Neuronal stem cell (in vitro differentiated cells): ENCODE measurements around the gene GAPDHS.

Experiments
- DNase-seq: peaks from one replicate; pipeline ENCODE4 v3.0.0-alpha.2; 2013; ENCODE audit warnings: low spot score
- H2AFZ ChIP-seq: one replicate; pipeline ENCODE4 v1.6.1; 2013; ENCODE audit warnings: mild to moderate bottlenecking, low read length, inconsistent platforms
- H2AK5ac ChIP-seq: 2 replicates; pipeline ENCODE4 v1.6.1; 2013; ENCODE audit warnings: low read depth, mild to moderate bottlenecking, inconsistent platforms, low read length, moderate library complexity, mixed read lengths
- H2BK120ac ChIP-seq: 2 replicates; pipeline ENCODE4 v1.6.1; 2013; ENCODE audit warnings: low read depth, mild to moderate bottlenecking, inconsistent platforms, low read length, moderate library complexity, mixed read lengths
- H2BK12ac ChIP-seq: one replicate; pipeline ENCODE4 v1.6.1; 2013; ENCODE audit warnings: low read length, inconsistent platforms
- H2BK15ac ChIP-seq: 2 replicates; pipeline ENCODE4 v1.6.1; 2013; ENCODE audit warnings: mild to moderate bottlenecking, low read length, inconsistent platforms, mixed read lengths
- H2BK5ac ChIP-seq: one replicate; pipeline ENCODE4 v1.6.1; 2013; ENCODE audit warnings: inconsistent platforms, mild to moderate bottlenecking, low read length, moderate library complexity
- H3K14ac ChIP-seq: one replicate; pipeline ENCODE4 v1.6.1; 2013; ENCODE audit warnings: low read length, inconsistent platforms
- H3K18ac ChIP-seq: 2 replicates; pipeline ENCODE4 v1.6.1; 2013; ENCODE audit warnings: low read length, inconsistent platforms
- H3K23ac ChIP-seq: 2 replicates; pipeline ENCODE4 v1.6.1; 2013; ENCODE audit warnings: low read depth, mild to moderate bottlenecking, mixed read lengths, low read length, inconsistent platforms; ENCODE audit not compliant: poor library complexity
- H3K27ac ChIP-seq: replicated peaks from 3 replicates; pipeline ENCODE4 v1.5.1; 2013; ENCODE audit warnings: low read length, inconsistent platforms
- H3K27me3 ChIP-seq, 3 experiments: 2 replicates each; pipeline ENCODE4 v1.6.1; 2013; ENCODE audit warnings: low read length in 3 of 3, mild to moderate bottlenecking in 2 of 3, inconsistent platforms in 1 of 3, low read depth in 1 of 3, mixed read lengths in 1 of 3, moderate library complexity in 1 of 3; ENCODE audit not compliant: control insufficient read depth in 3 of 3, insufficient read depth in 3 of 3
- H3K36me3 ChIP-seq, 2 donors: replicated peaks in 1 of 2; 2 replicates each; pipeline ENCODE4 v1.6.1; 2013; ENCODE audit warnings: low read length in 2 of 2; ENCODE audit not compliant: control insufficient read depth in 2 of 2, insufficient read depth in 2 of 2
- H3K4ac ChIP-seq: 2 replicates; pipeline ENCODE4 v1.6.1; 2013; ENCODE audit warnings: inconsistent platforms, mild to moderate bottlenecking, low read length, moderate library complexity
- H3K4me1 ChIP-seq, 2 donors: 1 replicate in 1 of 2; 2 replicates in 1 of 2; pipeline ENCODE4 v1.6.1; 2013; ENCODE audit warnings: low read length in 2 of 2, low read depth in 1 of 2; ENCODE audit not compliant: control insufficient read depth in 2 of 2, insufficient read depth in 1 of 2
- H3K4me2 ChIP-seq: one replicate; pipeline ENCODE4 v1.6.1; 2013; ENCODE audit warnings: mild to moderate bottlenecking, low read length, inconsistent platforms; ENCODE audit not compliant: insufficient read depth, poor library complexity, severe bottlenecking
- H3K4me3 ChIP-seq, 2 donors: 2 replicates each; pipeline ENCODE4 v1.5.1; 2013; ENCODE audit warnings: low read length in 2 of 2, mild to moderate bottlenecking in 2 of 2, inconsistent platforms in 1 of 2, moderate library complexity in 1 of 2
- H3K79me1 ChIP-seq: one replicate; pipeline ENCODE4 v1.6.1; 2013; ENCODE audit warnings: low read depth, mild to moderate bottlenecking, inconsistent platforms, low read length, moderate library complexity
- H3K9ac ChIP-seq: one replicate; pipeline ENCODE4 v1.6.1; 2013; ENCODE audit warnings: mild to moderate bottlenecking, low read depth, low read length, inconsistent platforms; ENCODE audit not compliant: poor library complexity
- H3K9me3 ChIP-seq, 2 donors: replicated peaks in 1 of 2; 2 replicates each; pipeline versions ENCODE3 to v1.6.1; 2013; ENCODE audit warnings: low read length in 2 of 2, mild to moderate bottlenecking in 2 of 2, inconsistent platforms in 1 of 2, low read depth in 1 of 2, mixed read lengths in 1 of 2, moderate library complexity in 1 of 2; ENCODE audit not compliant: control insufficient read depth in 2 of 2, insufficient read depth in 1 of 2
- H4K8ac ChIP-seq: one replicate; pipeline ENCODE4 v1.6.1; 2013; ENCODE audit warnings: low read depth, mild to moderate bottlenecking, inconsistent platforms, low read length, moderate library complexity
- H4K91ac ChIP-seq: one replicate; pipeline ENCODE4 v1.6.1; 2013; ENCODE audit warnings: low read length, low read depth, mild to moderate bottlenecking, inconsistent platforms; ENCODE audit not compliant: poor library complexity
- WGBS, 2 donors: extraction: QIAGEN DNeasy Blood & Tissue Kit; methylation state at CpG; one replicate each; pipeline ENCODE4 v1.1.7; 2013; ENCODE audit warnings: missing lambda C conversion rate in 2 of 2, mixed read lengths in 1 of 2; ENCODE audit not compliant: insufficient read length in 2 of 2, insufficient replicate concordance in 1 of 2; ENCODE audit errors: extremely low coverage in 2 of 2; 5-methylcytosine and 5-hydroxymethylcytosine counted together

Gene GAPDHS

DNA sequence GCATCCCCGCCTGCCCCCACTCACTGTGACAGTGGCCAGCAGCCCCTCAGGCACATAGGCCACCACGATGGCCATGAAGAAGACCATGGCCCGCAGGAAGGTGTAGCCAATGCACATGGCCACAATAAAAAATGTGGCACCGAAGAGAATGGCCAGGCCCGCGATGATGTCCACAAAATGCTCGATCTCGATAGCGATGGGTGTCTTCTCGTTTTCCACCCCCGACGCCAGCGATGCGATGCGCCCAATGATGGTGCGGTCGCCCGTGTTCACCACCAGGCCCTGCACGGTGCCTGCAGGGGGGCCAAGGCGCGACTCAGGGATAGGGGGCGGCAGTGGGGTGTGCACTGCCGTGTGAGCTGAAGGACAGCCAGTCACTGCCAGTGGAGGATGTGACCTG lies 26.5 kb downstream of the GAPDHS start:
- H2BK120ac ChIP-seq = no peak overlapping the region
- no peak overlapping the region for H3K4me3 ChIP-seq
- no peak overlapping the region for H2BK5ac ChIP-seq
- no peak overlapping the region for H3K4me2 ChIP-seq
- peaks cover 0 to 3% of the 10 kb centered on the region in 2 donors for H3K4me1 ChIP-seq
- no peaks in the 10 kb centered on the region for H3K36me3 ChIP-seq
- H2BK12ac ChIP-seq = peak overlapping the region; percentile 73
- H2AK5ac ChIP-seq = peak overlapping the region; percentile 78
- no peak overlapping the region for H2AFZ ChIP-seq
- no peak overlapping the region for H4K91ac ChIP-seq
- peak overlapping the region; percentile 43 for H2BK15ac ChIP-seq
- H3K79me1 ChIP-seq = peaks cover 2% of the 10 kb centered on the region
- H3K4ac ChIP-seq = peak overlapping the region; percentile 84
- no peak overlapping the region for H3K9ac ChIP-seq
- H3K14ac ChIP-seq = peak overlapping the region; percentile 82
- no peak overlapping the region for H3K27ac ChIP-seq
- no peak for DNase-seq
- peaks cover 2 to 66% (median 32%) of the 10 kb centered on the region in 3 experiments for H3K27me3 ChIP-seq
- H4K8ac ChIP-seq = no peak overlapping the region
- no peak overlapping the region for H3K18ac ChIP-seq
- peak overlapping the region; percentile 83 for H3K23ac ChIP-seq
- WGBS, 2 donors = no CpG with 5 or more reads among the region's 23 CpGs
- H3K9me3 ChIP-seq = peaks cover 0 to 4% of the 10 kb centered on the region in 2 donors

DNA sequence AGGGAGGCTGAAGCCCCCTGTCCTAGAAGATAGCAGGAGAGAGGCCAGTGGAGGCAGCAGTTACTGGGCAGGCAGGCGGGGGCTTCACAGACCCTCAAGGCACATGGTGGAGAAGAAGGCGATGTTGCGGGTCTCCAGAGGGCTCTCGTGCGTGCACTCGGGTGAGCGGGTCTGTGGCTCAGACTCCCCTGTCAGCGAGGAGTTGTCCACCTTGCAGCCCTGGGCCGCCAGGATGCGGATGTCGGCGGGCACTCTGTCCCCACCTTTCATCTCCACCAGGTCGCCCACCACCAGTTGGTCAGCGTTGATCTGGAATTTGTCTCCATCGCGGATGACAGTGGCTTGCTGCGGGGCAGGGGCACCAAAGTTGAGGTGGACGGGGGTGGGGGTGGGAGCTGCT lies 27.0 kb downstream of the GAPDHS start:
- no peak overlapping the region for H3K18ac ChIP-seq
- H3K79me1 ChIP-seq = peaks cover 2% of the 10 kb centered on the region
- H4K8ac ChIP-seq = no peak overlapping the region
- DNase-seq = no peak
- H2BK120ac ChIP-seq = no peak overlapping the region
- no peak overlapping the region for H2BK5ac ChIP-seq
- H2AFZ ChIP-seq = no peak overlapping the region
- no peak overlapping the region for H3K23ac ChIP-seq
- H3K14ac ChIP-seq = no peak overlapping the region
- no peak overlapping the region for H4K91ac ChIP-seq
- H3K4me3 ChIP-seq = no peak overlapping the region
- H3K4ac ChIP-seq = peak overlapping the region; percentile 84
- no peaks in the 10 kb centered on the region for H3K36me3 ChIP-seq
- H3K27me3 ChIP-seq = peaks cover 2 to 69% (median 30%) of the 10 kb centered on the region in 3 experiments
- no peak overlapping the region for H3K4me2 ChIP-seq
- H3K4me1 ChIP-seq = peaks cover 0 to 3% of the 10 kb centered on the region in 2 donors
- no peak overlapping the region for H3K27ac ChIP-seq
- WGBS, 2 donors = no CpG with 5 or more reads among the region's 18 CpGs
- peak overlapping the region; percentile 43 for H2BK15ac ChIP-seq
- H2AK5ac ChIP-seq = peak overlapping the region; percentile 78
- peaks cover 0 to 4% of the 10 kb centered on the region in 2 donors for H3K9me3 ChIP-seq
- no peak overlapping the region for H3K9ac ChIP-seq
- peak overlapping the region; percentile 73 for H2BK12ac ChIP-seq

DNA sequence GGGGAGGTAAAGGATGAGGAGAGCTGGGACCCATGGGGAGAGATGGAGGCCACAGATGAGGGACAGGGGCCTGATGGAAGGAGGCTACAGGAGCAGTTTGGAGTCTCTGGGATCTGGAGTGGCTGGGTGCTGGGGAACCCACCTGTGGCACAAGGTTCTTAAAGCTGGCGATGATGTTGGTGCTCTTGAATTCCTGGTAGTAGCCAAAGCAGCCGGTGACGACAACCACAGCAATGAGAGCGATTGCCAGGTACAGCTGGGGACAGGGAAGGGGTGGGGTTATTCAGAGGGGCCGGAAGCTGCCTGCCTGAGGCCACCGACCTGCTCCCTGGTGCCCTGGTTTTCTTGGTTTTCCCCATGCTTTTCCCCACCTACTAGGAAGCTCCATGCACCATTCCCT lies 27.4 kb downstream of the GAPDHS start:
- no peak overlapping the region for H4K8ac ChIP-seq
- H3K27ac ChIP-seq = no peak overlapping the region
- H3K18ac ChIP-seq = no peak overlapping the region
- no peak overlapping the region for H2BK120ac ChIP-seq
- peaks cover 0 to 3% of the 10 kb centered on the region in 2 donors for H3K4me1 ChIP-seq
- no peak overlapping the region for H3K9ac ChIP-seq
- H3K14ac ChIP-seq = no peak overlapping the region
- H3K27me3 ChIP-seq = peaks cover 2 to 68% (median 30%) of the 10 kb centered on the region in 3 experiments
- no peak overlapping the region for H2AFZ ChIP-seq
- no peak overlapping the region for H4K91ac ChIP-seq
- H2AK5ac ChIP-seq = no peak overlapping the region
- H2BK5ac ChIP-seq = no peak overlapping the region
- H2BK12ac ChIP-seq = no peak overlapping the region
- no peak overlapping the region for H2BK15ac ChIP-seq
- H3K4me2 ChIP-seq = no peak overlapping the region
- H3K4ac ChIP-seq = no peak overlapping the region
- H3K4me3 ChIP-seq = no peak overlapping the region
- no CpG with 5 or more reads among the region's 6 CpGs for WGBS, 2 donors
- H3K23ac ChIP-seq = no peak overlapping the region
- H3K9me3 ChIP-seq = peaks cover 0 to 4% of the 10 kb centered on the region in 2 donors
- peaks cover 2% of the 10 kb centered on the region for H3K79me1 ChIP-seq
- H3K36me3 ChIP-seq = no peaks in the 10 kb centered on the region
- no peak for DNase-seq

DNA sequence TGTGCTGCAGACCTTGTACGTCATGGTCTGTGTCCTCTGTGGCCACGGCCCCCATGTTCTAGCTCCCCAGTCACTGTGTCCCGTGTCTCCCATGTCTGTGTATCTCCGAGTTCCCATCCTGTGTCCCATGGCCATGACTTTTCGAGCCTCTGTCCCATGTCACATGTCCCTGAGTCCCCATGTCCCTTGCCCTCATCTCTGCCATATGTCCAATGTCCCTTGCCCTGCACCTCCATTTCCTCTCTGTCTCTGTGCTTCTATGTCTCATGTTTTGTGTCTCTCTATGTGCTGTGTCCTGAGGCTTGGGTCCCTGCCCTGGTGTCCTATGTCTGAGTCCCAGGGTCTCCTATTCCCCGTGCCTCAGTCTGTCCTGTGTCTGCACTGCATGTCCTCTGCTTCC lies 28.2 kb downstream of the GAPDHS start:
- H3K18ac ChIP-seq = no peak overlapping the region
- H3K9ac ChIP-seq = peak overlapping the region; percentile 65
- H3K4me1 ChIP-seq = peaks cover 0 to 3% of the 10 kb centered on the region in 2 donors
- no peak overlapping the region for H3K27ac ChIP-seq
- no peaks in the 10 kb centered on the region for H3K36me3 ChIP-seq
- peak overlapping the region in 1 of 2 donors; percentile 10 for H3K4me3 ChIP-seq
- H3K27me3 ChIP-seq = peaks cover 2 to 63% (median 30%) of the 10 kb centered on the region in 3 experiments
- no peak overlapping the region for H2BK12ac ChIP-seq
- H2AK5ac ChIP-seq = no peak overlapping the region
- no peak overlapping the region for H3K4me2 ChIP-seq
- peaks cover 2% of the 10 kb centered on the region for H3K79me1 ChIP-seq
- H3K4ac ChIP-seq = no peak overlapping the region
- H3K23ac ChIP-seq = peak overlapping the region; percentile 83
- DNase-seq = no peak
- H2BK120ac ChIP-seq = no peak overlapping the region
- no CpG with 5 or more reads among the region's 6 CpGs for WGBS, 2 donors
- no peak overlapping the region for H2BK5ac ChIP-seq
- H3K9me3 ChIP-seq = peaks cover 0 to 4% of the 10 kb centered on the region in 2 donors
- H2BK15ac ChIP-seq = no peak overlapping the region
- no peak overlapping the region for H2AFZ ChIP-seq
- no peak overlapping the region for H4K91ac ChIP-seq
- no peak overlapping the region for H4K8ac ChIP-seq
- peak overlapping the region; percentile 32 for H3K14ac ChIP-seq
